ENCODE data around the gene HSPB7. TPM values are rescaled to one million over a fixed set of nuclear protein-coding genes. Genes with fewer than 3 reads are reported as not detected.
A peak's percentile ranks its signal among the peaks of the same experiment; 100 is the strongest.
"Not testable (repeated sequence)": the region's sequence is repeated elsewhere in the genome, so short reads cannot be mapped to it uniquely, and the experiment has no call there.

The HSPB7 gene
- total RNA-seq, 1 experiment from 2014 or later: 0.11 TPM

DNA sequence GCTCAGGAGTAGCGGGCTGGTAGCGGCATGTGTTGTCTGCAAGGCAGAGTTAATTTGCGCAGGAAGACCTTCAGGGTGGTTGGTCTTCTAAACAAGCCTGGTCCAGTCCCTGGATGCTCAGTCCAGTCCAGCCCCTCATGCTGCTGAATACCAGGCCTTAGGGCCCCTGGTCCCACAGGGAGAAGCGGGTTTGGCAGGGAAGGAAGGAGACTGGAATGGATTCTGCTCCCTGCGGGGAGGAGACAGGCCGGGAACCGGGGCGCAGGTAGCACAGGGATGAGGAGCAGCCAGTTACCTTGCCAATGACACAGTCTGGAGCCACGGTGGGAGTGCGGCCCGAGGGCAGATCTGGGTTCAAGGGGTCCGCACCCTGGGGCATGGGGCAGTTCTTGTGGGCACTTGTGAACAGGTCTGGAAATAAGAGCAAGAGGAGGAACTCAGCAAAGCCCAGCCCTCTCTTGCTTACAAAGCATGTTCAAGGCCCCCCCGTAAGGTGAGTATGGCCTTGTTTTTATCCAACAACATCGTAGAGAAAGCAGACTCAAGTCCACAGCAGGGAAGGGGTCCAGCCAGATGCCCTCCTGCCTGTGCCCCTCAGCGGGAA is 45.5 kb upstream of the HSPB7 start:
- Mint-ChIP-seq H3K36me3 (no peaks in the 10 kb centered on the region), H3K27ac (no peak overlapping the region), H3K4me3 (no peak overlapping the region), H3K9me3 (no peaks in the 10 kb centered on the region), H3K27me3 (ENCODE audit: low read depth) (no peaks in the 10 kb centered on the region; the same call in 1 of the 2 replicates), H3K4me1 (peaks cover 33% of the 10 kb centered on the region)
- no peak for DNase-seq (ENCODE audit: low spot score)
- 0 out of 2 replicates have a peak, but pooled peaks have one; percentile 1 for TF ChIP-seq HMGA2 (CRISPR knock-in tag; IDR thresholded peaks at IDR 0.05)
- TF ChIP-seq, protein P1, sequence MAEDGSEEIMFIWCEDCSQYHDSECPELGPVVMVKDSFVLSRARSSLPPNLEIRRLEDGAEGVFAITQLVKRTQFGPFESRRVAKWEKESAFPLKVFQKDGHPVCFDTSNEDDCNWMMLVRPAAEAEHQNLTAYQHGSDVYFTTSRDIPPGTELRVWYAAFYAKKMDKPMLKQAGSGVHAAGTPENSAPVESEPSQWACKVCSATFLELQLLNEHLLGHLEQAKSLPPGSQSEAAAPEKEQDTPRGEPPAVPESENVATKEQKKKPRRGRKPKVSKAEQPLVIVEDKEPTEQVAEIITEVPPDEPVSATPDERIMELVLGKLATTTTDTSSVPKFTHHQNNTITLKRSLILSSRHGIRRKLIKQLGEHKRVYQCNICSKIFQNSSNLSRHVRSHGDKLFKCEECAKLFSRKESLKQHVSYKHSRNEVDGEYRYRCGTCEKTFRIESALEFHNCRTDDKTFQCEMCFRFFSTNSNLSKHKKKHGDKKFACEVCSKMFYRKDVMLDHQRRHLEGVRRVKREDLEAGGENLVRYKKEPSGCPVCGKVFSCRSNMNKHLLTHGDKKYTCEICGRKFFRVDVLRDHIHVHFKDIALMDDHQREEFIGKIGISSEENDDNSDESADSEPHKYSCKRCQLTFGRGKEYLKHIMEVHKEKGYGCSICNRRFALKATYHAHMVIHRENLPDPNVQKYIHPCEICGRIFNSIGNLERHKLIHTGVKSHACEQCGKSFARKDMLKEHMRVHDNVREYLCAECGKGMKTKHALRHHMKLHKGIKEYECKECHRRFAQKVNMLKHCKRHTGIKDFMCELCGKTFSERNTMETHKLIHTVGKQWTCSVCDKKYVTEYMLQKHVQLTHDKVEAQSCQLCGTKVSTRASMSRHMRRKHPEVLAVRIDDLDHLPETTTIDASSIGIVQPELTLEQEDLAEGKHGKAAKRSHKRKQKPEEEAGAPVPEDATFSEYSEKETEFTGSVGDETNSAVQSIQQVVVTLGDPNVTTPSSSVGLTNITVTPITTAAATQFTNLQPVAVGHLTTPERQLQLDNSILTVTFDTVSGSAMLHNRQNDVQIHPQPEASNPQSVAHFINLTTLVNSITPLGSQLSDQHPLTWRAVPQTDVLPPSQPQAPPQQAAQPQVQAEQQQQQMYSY (CRISPR knock-in tag; IDR thresholded peaks at IDR 0.05): 0 out of 2 replicates have a peak, but pooled peaks have one; percentile 13
- TF ChIP-seq ESRRA (CRISPR knock-in tag; IDR thresholded peaks at IDR 0.05; ENCODE audit: borderline replicate concordance): no peak
- no peak for ATAC-seq
- POLR2A ChIA-PET: no interaction called here
- CTCF ChIA-PET: interaction anchor here (1.2 to 1.8 kb wide), 4 partner anchors 8 to 271 kb away, joined by 4 to 9 read pairs (median 6); partner anchors contain the start of gene FAM131C

DNA sequence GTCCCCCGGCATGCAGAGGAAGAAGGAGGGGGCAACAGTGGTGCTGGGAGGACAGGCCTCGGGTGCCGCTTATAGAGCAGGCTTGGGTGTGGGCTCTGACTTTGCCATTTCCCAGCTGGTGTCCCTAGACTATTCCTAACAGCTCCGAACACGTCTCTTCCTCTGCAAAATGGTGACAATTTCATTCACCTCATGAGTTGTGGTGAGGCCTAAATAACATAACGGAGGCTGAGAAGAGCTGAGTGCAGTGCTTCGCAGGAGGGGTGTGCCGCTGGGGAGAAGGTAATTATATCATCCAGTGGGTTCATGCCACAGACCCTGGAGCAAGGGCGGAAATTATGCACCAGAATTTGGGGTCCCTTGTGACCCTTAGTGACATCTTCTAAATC is 44.8 kb upstream of the HSPB7 start:
- H3K27ac Mint-ChIP-seq; H3K4me3 Mint-ChIP-seq; POLR2A ChIA-PET; H3K9me3 Mint-ChIP-seq; ATAC-seq; DNase-seq (ENCODE audit: low spot score); H3K36me3 Mint-ChIP-seq; H3K27me3 Mint-ChIP-seq (ENCODE audit: low read depth): not testable (repeated sequence)
- CTCF ChIA-PET: interaction anchor here (1.0 kb wide), 1 partner anchor 126 kb away, joined by 3 read pairs; no protein-coding TSS in a partner anchor
- peaks cover 31% of the 10 kb centered on the region for H3K4me1 Mint-ChIP-seq

DNA sequence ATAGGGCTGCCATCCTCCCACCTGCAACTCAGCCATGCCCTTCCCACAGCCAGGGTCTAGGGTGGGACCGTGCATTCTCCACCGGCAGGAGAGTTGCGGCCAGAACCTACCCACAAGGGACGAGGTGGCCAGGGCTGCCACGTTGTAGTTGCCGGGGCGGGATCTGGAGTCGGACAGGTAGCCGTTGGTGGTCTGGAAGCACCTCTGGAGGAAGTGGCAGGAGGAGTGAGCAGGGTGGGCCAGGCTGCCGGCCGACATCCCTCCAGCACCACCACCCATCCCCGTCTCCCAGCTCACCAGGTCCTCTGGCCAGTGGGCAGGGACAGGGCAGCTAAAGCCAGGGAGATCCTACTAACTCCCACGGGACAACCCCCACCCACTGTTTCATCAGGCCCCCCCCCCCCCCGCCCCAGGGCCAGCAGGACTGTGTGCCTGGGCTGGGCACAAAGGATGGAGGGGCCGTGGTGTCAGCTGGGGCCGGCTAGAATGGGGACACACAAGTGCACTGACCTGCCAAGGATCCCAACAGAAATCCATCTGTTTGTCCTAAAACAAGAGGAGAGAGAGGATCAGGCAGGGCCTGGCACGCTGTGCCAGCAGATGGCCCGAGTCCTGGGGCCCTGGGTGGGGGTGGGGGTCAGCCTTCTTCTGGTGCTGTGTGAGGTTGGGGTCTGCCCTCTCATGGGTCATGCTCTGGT is 44.3 kb upstream of the HSPB7 start:
- CTCF ChIA-PET: interaction anchor here (1.0 kb wide), 1 partner anchor 126 kb away, joined by 3 read pairs; no protein-coding TSS in a partner anchor
- DNase-seq (ENCODE audit: low spot score); ATAC-seq; H3K9me3 Mint-ChIP-seq; POLR2A ChIA-PET; H3K27me3 Mint-ChIP-seq (ENCODE audit: low read depth); H3K27ac Mint-ChIP-seq; H3K36me3 Mint-ChIP-seq; H3K4me3 Mint-ChIP-seq: not testable (repeated sequence)
- peaks cover 25% of the 10 kb centered on the region for H3K4me1 Mint-ChIP-seq

DNA sequence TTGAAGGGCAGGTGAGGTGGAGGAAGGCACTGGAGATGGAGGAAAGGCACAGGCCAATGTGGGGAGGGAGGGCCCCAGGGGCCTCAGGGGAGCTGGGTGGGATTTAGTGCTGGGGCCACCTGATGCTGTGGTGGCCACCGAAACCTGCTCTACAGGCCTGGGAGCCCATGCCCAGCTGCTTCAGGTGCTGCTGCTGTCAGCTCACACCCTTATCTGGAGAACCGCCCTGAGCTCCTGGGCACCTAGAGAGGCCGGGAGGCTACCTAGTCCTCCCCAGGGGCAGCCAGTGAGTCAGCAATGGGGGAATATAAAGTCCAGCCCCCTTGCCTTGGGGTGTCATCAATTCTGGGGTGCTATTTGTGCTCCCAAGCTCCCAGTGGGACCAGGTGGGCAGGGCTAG is 43.4 kb upstream of the HSPB7 start:
- Mint-ChIP-seq H3K4me3 (no peak overlapping the region), H3K27me3 (ENCODE audit: low read depth) (no peaks in the 10 kb centered on the region; the same call in 1 of the 2 replicates), H3K4me1 (peaks cover 26% of the 10 kb centered on the region), H3K9me3 (no peaks in the 10 kb centered on the region), H3K27ac (no peak overlapping the region), H3K36me3 (no peaks in the 10 kb centered on the region)
- ChIA-PET POLR2A (no interaction called here), CTCF (interaction anchor here (0.5 to 1.9 kb wide), 4 partner anchors 12 to 209 kb away, joined by 3 to 10 read pairs (median 3); partner anchors contain the start of gene FAM131C)
- DNase-seq (ENCODE audit: low spot score) (no peak), ATAC-seq (no peak)
- TF ChIP-seq, protein P2, sequence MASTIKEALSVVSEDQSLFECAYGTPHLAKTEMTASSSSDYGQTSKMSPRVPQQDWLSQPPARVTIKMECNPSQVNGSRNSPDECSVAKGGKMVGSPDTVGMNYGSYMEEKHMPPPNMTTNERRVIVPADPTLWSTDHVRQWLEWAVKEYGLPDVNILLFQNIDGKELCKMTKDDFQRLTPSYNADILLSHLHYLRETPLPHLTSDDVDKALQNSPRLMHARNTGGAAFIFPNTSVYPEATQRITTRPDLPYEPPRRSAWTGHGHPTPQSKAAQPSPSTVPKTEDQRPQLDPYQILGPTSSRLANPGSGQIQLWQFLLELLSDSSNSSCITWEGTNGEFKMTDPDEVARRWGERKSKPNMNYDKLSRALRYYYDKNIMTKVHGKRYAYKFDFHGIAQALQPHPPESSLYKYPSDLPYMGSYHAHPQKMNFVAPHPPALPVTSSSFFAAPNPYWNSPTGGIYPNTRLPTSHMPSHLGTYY (CRISPR knock-in tag; IDR thresholded peaks at IDR 0.05): no peak
- TF ChIP-seq ZNF423 (CRISPR knock-in tag; IDR thresholded peaks at IDR 0.05) (no peak), ZNF138 (CRISPR knock-in tag; conservative IDR thresholded peaks at IDR 0.05) (no peak), ZBTB21 (CRISPR knock-in tag; IDR thresholded peaks at IDR 0.05; ENCODE audit: borderline replicate concordance) (no peak), ZNF671 (CRISPR knock-in tag; IDR thresholded peaks at IDR 0.05) (no peak), IRF2 (CRISPR knock-in tag; IDR thresholded peaks at IDR 0.05; ENCODE audit: borderline replicate concordance, low read depth) (no peak), GTF2I (CRISPR knock-in tag; conservative IDR thresholded peaks at IDR 0.05) (no peak), SP1 (CRISPR knock-in tag; conservative IDR thresholded peaks at IDR 0.05) (no peak), ZNF317 (CRISPR knock-in tag; IDR thresholded peaks at IDR 0.05; ENCODE audit: borderline replicate concordance, low read depth) (no peak), PRRX2 (CRISPR knock-in tag; IDR thresholded peaks at IDR 0.05) (no peak)
- TF ChIP-seq, protein P3, sequence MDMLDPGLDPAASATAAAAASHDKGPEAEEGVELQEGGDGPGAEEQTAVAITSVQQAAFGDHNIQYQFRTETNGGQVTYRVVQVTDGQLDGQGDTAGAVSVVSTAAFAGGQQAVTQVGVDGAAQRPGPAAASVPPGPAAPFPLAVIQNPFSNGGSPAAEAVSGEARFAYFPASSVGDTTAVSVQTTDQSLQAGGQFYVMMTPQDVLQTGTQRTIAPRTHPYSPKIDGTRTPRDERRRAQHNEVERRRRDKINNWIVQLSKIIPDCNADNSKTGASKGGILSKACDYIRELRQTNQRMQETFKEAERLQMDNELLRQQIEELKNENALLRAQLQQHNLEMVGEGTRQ (CRISPR knock-in tag; IDR thresholded peaks at IDR 0.05): no peak
- TF ChIP-seq, protein P4, sequence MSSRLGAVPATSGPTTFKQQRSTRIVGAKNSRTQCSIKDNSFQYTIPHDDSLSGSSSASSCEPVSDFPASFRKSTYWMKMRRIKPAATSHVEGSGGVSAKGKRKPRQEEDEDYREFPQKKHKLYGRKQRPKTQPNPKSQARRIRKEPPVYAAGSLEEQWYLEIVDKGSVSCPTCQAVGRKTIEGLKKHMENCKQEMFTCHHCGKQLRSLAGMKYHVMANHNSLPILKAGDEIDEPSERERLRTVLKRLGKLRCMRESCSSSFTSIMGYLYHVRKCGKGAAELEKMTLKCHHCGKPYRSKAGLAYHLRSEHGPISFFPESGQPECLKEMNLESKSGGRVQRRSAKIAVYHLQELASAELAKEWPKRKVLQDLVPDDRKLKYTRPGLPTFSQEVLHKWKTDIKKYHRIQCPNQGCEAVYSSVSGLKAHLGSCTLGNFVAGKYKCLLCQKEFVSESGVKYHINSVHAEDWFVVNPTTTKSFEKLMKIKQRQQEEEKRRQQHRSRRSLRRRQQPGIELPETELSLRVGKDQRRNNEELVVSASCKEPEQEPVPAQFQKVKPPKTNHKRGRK (CRISPR knock-in tag; IDR thresholded peaks at IDR 0.05; ENCODE audit: borderline replicate concordance): no peak
- TF ChIP-seq, protein P5, sequence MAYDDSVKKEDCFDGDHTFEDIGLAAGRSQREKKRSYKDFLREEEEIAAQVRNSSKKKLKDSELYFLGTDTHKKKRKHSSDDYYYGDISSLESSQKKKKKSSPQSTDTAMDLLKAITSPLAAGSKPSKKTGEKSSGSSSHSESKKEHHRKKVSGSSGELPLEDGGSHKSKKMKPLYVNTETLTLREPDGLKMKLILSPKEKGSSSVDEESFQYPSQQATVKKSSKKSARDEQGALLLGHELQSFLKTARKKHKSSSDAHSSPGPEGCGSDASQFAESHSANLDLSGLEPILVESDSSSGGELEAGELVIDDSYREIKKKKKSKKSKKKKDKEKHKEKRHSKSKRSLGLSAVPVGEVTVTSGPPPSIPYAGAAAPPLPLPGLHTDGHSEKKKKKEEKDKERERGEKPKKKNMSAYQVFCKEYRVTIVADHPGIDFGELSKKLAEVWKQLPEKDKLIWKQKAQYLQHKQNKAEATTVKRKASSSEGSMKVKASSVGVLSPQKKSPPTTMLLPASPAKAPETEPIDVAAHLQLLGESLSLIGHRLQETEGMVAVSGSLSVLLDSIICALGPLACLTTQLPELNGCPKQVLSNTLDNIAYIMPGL (CRISPR knock-in tag; IDR thresholded peaks at IDR 0.05): no peak

Measured in WTC11 (cell line).